Muscle layer of colon (tissue), 2 donors: ENCODE measurements around the gene FAS.
"Not testable (repeated sequence)": the region's sequence is repeated elsewhere in the genome, so short reads cannot be mapped to it uniquely, and the experiment has no call there.

Experiments
- H3K27ac ChIP-seq: one replicate; pipeline ENCODE4 v1.7.0; 2013; ENCODE audit warnings: low read depth, mild to moderate bottlenecking, low read length, moderate library complexity
- H3K27me3 ChIP-seq, 2 donors: one replicate each; pipeline ENCODE4 v1.7.0; 2013; ENCODE audit warnings: low read length in 2 of 2, mild to moderate bottlenecking in 2 of 2; ENCODE audit not compliant: insufficient read depth in 2 of 2, control insufficient read depth in 1 of 2
- H3K36me3 ChIP-seq: one replicate; pipeline ENCODE4 v1.7.0; 2013; ENCODE audit warnings: mild to moderate bottlenecking, low read length; ENCODE audit not compliant: insufficient read depth
- H3K4me1 ChIP-seq: one replicate; pipeline ENCODE4 v1.7.0; 2013; ENCODE audit warnings: mild to moderate bottlenecking, low read length; ENCODE audit not compliant: insufficient read depth
- H3K4me3 ChIP-seq, 2 donors: one replicate each; pipeline ENCODE4 v1.7.0; 2013; ENCODE audit warnings: low read length in 2 of 2, low read depth in 1 of 2, mild to moderate bottlenecking in 1 of 2, moderate library complexity in 1 of 2
- H3K9ac ChIP-seq: one replicate; pipeline ENCODE4 v1.7.0; 2013; ENCODE audit warnings: low read length
- H3K9me3 ChIP-seq: one replicate; pipeline ENCODE4 v1.7.0; 2013; ENCODE audit warnings: mild to moderate bottlenecking, low read length
- donor health status: abdominal sarcoma.
- donor health status: Adenocarcinoma of cecum.

FAS gene

GRCh38 chr10:88994019-88994418 lies 3.4 kb downstream of the FAS start:
- no peak overlapping the region for H3K27ac ChIP-seq
- no peak overlapping the region for H3K4me3 ChIP-seq
- peaks cover 21% of the 10 kb centered on the region for H3K4me1 ChIP-seq
- H3K9me3 ChIP-seq = no peaks in the 10 kb centered on the region
- H3K9ac ChIP-seq = no peak overlapping the region
- no peaks in the 10 kb centered on the region for H3K36me3 ChIP-seq
- no peaks in the 10 kb centered on the region for H3K27me3 ChIP-seq

DNA sequence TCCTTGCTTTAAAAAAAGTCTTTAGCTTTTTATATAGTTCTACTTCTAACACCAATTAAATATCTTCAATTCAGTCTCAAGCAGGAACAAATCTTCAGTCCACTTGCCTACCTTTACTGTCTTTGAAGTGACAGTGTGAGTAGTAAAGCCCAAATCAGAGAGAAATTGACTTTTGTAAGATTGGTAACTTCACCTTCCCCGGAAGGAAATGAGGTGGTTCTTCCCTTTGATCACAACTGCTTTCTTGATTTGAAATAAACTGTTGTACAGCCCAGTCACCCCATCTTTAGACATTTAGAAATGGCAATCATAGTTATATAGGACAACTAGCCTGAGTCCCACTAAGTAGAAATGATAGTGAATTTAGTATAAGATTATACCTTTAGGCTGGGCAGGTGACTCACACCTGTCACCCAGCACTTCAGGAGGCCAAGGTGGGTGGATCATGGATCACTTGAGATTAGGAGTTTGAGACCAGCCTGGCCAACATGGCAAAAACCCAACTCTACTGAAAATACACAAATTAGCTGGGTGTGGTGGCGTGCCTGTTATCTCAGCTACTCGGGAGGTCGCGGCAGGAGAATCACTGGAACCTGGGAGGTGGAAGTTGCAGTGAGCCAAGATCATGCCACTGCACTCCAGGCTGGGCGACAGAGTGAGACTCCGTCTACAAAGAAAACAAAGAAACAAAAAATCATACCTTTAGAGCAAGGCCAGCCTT lies 4.7 kb downstream of the FAS start:
- H3K9ac ChIP-seq = no peak overlapping the region
- no peak overlapping the region for H3K27ac ChIP-seq

DNA sequence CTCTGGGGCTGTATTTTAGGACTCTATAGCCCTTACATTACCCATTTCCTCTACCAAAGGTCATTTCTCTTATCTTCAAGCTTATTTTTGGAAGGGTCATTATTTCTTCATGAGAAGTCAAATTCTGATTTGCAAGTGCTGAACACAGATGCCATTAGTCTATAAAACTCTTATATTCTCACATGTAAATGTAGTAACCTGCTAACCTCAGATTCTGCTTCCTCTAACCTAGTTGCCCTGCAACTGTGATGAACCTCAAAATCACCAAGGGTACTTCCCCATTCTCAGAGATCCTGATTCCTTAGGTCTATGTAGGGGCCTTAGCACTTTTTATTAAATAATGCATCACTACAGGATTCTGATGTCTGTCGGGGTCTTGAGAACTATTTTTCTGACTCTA lies 6.3 kb downstream of the FAS start:
- H3K4me1 ChIP-seq = peaks cover 19% of the 10 kb centered on the region
- H3K27ac ChIP-seq = no peak overlapping the region
- H3K9me3 ChIP-seq = no peaks in the 10 kb centered on the region
- H3K9ac ChIP-seq = no peak overlapping the region
- H3K4me3 ChIP-seq = no peak overlapping the region
- no peaks in the 10 kb centered on the region for H3K36me3 ChIP-seq
- no peaks in the 10 kb centered on the region for H3K27me3 ChIP-seq

More for the DNA sequence above, 4.7 kb downstream of the FAS start:
- H3K9me3 ChIP-seq = no peaks in the 10 kb centered on the region
- peak overlapping the region in 1 of 2 donors; percentile 17 for H3K4me3 ChIP-seq
- no peaks in the 10 kb centered on the region for H3K27me3 ChIP-seq
- H3K36me3 ChIP-seq = no peaks in the 10 kb centered on the region
- peaks cover 11% of the 10 kb centered on the region for H3K4me1 ChIP-seq

- Histone ChIP-seq H3K27ac (no peak overlapping the region), H3K9ac (no peak overlapping the region), H3K9me3 (no peaks in the 10 kb centered on the region), H3K4me3 (no peak overlapping the region), H3K4me1 (peaks cover 18% of the 10 kb centered on the region), H3K27me3 (no peaks in the 10 kb centered on the region), H3K36me3 (peaks cover 13% of the 10 kb centered on the region)
Measured at GRCh38 chr10:88999625-89000024, 9.0 kb downstream of the FAS start.

GRCh38 chr10:89001024-89001728 lies 10.6 kb downstream of the FAS start:
- Histone ChIP-seq H3K27me3 (no peaks in the 10 kb centered on the region), H3K27ac (no peak overlapping the region), H3K9me3 (no peaks in the 10 kb centered on the region)

GRCh38 chr10:89001729-89002072 lies 11.1 kb downstream of the FAS start:
- H3K4me1 ChIP-seq = peaks cover 18% of the 10 kb centered on the region
- no peak overlapping the region for H3K27ac ChIP-seq
- H3K9me3 ChIP-seq = no peaks in the 10 kb centered on the region
- no peak overlapping the region for H3K9ac ChIP-seq
- no peaks in the 10 kb centered on the region for H3K27me3 ChIP-seq
- peak overlapping the region in 1 of 2 donors; percentile 0 for H3K4me3 ChIP-seq
- H3K36me3 ChIP-seq = peaks cover 13% of the 10 kb centered on the region

More at GRCh38 chr10:89001024-89001728, 10.6 kb downstream of the FAS start:
- Histone ChIP-seq H3K9ac (no peak overlapping the region), H3K4me3 (peak overlapping the region in 1 of 2 donors; percentile 0), H3K4me1 (peaks cover 18% of the 10 kb centered on the region), H3K36me3 (peaks cover 13% of the 10 kb centered on the region)

DNA sequence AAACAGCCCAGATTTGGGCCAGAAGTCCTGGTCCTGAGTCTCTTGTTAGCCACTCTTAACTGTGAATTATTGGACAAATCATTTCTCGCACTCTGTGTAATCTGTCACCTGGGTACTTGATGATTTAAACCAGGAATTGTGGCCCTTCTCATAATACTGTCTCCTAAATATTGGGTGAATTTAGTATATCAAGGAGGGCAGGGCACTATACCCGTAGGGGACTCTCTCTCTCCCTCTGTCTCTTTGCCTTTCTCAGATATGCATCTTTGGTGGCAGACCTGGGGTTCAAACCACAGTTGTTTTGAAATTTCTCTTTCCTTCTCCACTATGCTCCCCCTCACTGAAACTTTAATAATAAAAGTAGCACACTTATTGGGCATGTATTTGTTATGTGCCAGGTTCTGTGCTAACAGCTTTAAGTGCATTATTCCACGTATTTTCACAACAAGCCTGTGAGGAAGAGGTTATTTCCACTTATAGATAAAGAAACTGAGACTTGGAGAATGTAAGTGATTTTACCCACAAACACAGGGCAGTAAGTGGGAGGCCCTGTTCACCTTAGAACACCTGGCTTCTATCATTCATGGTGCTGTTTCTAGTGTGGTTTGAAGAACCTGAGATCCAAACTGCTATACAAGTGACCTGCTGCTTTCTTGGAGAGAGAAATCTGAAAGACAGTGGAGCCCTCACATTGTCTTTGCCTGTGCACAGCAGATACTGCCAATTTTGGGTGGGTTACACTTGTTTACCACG lies 11.8 kb downstream of the FAS start:
- Histone ChIP-seq H3K4me3 (no peak overlapping the region), H3K36me3 (peaks cover 15% of the 10 kb centered on the region), H3K27ac (no peak overlapping the region), H3K9ac (no peak overlapping the region), H3K9me3 (no peaks in the 10 kb centered on the region), H3K4me1 (peaks cover 14% of the 10 kb centered on the region), H3K27me3 (no peaks in the 10 kb centered on the region)

DNA sequence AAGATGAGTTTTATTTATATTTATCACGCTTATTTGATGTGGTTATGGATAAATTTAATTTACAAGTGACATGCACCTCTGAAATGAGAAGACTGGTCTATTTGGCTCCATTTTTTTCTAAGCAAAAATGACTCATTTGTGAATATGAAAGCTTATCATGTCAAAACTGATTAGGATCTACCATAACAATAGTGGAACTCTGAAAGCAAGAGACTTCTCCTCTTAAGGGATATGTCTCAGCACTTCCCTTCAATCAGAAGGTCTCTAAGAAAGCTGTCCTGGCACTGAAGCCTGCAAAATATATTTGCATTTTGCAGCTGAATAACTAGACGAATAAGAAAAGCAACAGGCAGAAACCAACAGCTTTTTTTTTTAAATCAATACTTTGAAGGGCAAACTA lies 12.7 kb downstream of the FAS start:
- no peak overlapping the region for H3K9ac ChIP-seq
- H3K4me3 ChIP-seq = no peak overlapping the region
- no peak overlapping the region for H3K27ac ChIP-seq
- no peaks in the 10 kb centered on the region for H3K9me3 ChIP-seq
- H3K36me3 ChIP-seq = peaks cover 24% of the 10 kb centered on the region
- H3K4me1 ChIP-seq = peaks cover 14% of the 10 kb centered on the region
- H3K27me3 ChIP-seq = no peaks in the 10 kb centered on the region

GRCh38 chr10:89007129-89007893 lies 16.7 kb downstream of the FAS start:
- Histone ChIP-seq H3K4me1 (no peaks in the 10 kb centered on the region), H3K4me3 (no peak overlapping the region), H3K27ac (no peak overlapping the region), H3K9me3 (no peaks in the 10 kb centered on the region), H3K36me3 (peaks cover 57% of the 10 kb centered on the region), H3K9ac (no peak overlapping the region), H3K27me3 (no peaks in the 10 kb centered on the region)

DNA sequence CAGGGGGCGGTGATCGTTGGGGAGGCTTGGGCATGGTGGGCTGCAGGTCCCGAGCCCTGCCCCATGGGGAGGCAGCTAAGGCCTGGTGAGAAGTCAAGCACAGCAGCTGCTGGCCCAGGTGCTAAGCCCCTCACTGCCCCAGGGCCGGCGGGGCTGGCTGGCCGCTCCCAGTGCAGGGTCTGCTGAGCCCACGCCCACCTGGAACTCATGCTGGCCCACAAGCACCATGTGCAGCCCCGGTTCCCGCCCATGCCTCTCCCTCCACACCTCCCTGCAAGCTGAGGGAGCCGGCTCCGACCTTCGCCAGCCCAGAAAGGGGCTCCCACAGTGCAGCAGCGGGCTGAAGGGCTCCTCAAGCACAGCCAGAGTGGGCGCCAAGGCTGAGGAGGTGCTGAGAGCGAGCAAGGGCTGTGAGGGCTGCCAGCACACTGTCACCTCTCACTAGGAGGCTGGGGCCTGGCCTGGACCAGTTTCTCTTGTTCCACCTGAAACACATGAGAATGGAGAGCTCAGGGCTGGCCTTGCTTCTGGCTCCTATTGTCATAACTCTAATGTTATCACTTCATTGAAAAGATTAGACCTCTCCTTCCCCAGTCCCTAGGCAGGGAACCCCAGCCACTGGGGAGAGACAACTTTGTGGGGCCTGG lies 28.2 kb downstream of the FAS start:
- peaks cover 26% of the 10 kb centered on the region for H3K36me3 ChIP-seq
- H3K4me3 ChIP-seq, H3K9ac ChIP-seq, H3K27ac ChIP-seq, H3K27me3 ChIP-seq, H3K9me3 ChIP-seq, H3K4me1 ChIP-seq: not testable (repeated sequence)
